NCI-H82 (cell line): Measurements from ENCODE around the gene KCNQ1OT1.

Experiments used
- DNase-seq: peaks from one replicate; lab custom pipeline; 2025; lab: John Stamatoyannopoulos, UW

Gene KCNQ1OT1

GRCh38 chr11:2582351-2582945 is 117.3 kb downstream of the KCNQ1OT1 start:
- no peak for DNase-seq

- DNase-seq: no peak
Measured at GRCh38 chr11:2581931-2582350, 117.9 kb downstream of the KCNQ1OT1 start.

- DNase-seq: no peak
Measured at GRCh38 chr11:2581151-2581930, 118.5 kb downstream of the KCNQ1OT1 start.

- DNase-seq: no peak
Measured at GRCh38 chr11:2580571-2581001, 119.2 kb downstream of the KCNQ1OT1 start.

GRCh38 chr11:2580061-2580421 is 119.8 kb downstream of the KCNQ1OT1 start:
- no peak for DNase-seq

GRCh38 chr11:2579315-2580060 is 120.3 kb downstream of the KCNQ1OT1 start:
- no peak for DNase-seq

- no peak for DNase-seq
Measured at GRCh38 chr11:2578929-2579270, 120.9 kb downstream of the KCNQ1OT1 start.

- DNase-seq: no peak
Measured at GRCh38 chr11:2577991-2578928, 121.5 kb downstream of the KCNQ1OT1 start.

- no peak for DNase-seq
Measured at GRCh38 chr11:2577031-2577990, 122.5 kb downstream of the KCNQ1OT1 start.

GRCh38 chr11:2576549-2576948 is 123.2 kb downstream of the KCNQ1OT1 start:
- DNase-seq: no peak

- no peak for DNase-seq
Measured at GRCh38 chr11:2576111-2576510, 123.7 kb downstream of the KCNQ1OT1 start.

GRCh38 chr11:2575591-2576051 is 124.2 kb downstream of the KCNQ1OT1 start:
- DNase-seq: no peak

GRCh38 chr11:2574553-2575535 is 125.0 kb downstream of the KCNQ1OT1 start:
- DNase-seq: no peak

- no peak for DNase-seq
Measured at GRCh38 chr11:2574043-2574552, 125.7 kb downstream of the KCNQ1OT1 start.

- no peak for DNase-seq
Measured at GRCh38 chr11:2573240-2574042, 126.4 kb downstream of the KCNQ1OT1 start.

- DNase-seq: no peak
Measured at GRCh38 chr11:2572491-2573239, 127.1 kb downstream of the KCNQ1OT1 start.

- DNase-seq: no peak
Measured at GRCh38 chr11:2571598-2572281, 128.1 kb downstream of the KCNQ1OT1 start.
